NCI-H510A (cell line): ENCODE data around the gene DEAF1.

Source experiments
- DNase-seq: peaks from one replicate; lab custom pipeline; 2025; lab: John Stamatoyannopoulos, UW

The DEAF1 gene

GRCh38 chr11:645536-645935 lies 49.5 kb downstream of the DEAF1 start:
- no peak for DNase-seq

- DNase-seq = no peak
Measured at GRCh38 chr11:643849-644738, 50.9 kb downstream of the DEAF1 start.

DNA sequence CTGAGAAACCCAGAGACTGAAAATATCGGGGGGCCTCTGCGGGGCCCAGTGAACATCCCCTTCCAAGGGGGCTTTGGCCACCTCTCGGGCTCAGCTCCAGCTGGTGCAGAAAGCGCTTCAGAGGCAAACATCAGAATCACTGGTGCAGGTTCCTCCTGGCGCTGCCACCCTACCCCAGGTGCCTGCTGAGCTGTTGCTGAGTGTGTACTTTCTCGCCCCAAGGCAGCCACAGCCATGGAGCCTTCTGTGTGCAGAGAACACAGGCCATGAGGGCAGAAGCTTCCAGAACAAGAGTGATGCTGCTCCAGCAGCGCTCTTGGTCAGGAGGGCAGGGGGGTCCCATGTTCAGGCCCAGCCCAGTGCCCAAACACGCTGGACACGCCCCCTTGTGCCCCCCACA lies 51.7 kb downstream of the DEAF1 start:
- DNase-seq = no peak

GRCh38 chr11:641806-642370 lies 53.1 kb downstream of the DEAF1 start:
- no peak for DNase-seq

- no peak for DNase-seq
Measured at GRCh38 chr11:640021-640706, 54.9 kb downstream of the DEAF1 start.

DNA sequence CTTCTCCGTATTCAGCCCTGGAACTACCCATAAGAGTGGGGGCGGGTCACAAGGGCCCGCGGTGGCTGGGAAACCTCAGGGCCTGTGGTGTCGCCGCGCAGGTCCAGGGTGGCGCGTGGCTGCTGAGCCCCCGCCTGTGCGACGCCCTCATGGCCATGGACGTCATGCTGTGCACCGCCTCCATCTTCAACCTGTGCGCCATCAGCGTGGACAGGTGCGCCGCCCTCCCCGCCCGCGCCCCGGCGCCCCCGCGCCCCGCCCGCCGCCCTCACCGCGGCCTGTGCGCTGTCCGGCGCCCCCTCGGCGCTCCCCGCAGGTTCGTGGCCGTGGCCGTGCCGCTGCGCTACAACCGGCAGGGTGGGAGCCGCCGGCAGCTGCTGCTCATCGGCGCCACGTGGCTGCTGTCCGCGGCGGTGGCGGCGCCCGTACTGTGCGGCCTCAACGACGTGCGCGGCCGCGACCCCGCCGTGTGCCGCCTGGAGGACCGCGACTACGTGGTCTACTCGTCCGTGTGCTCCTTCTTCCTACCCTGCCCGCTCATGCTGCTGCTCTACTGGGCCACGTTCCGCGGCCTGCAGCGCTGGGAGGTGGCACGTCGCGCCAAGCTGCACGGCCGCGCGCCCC lies 55.6 kb downstream of the DEAF1 start:
- DNase-seq = no peak

DNA sequence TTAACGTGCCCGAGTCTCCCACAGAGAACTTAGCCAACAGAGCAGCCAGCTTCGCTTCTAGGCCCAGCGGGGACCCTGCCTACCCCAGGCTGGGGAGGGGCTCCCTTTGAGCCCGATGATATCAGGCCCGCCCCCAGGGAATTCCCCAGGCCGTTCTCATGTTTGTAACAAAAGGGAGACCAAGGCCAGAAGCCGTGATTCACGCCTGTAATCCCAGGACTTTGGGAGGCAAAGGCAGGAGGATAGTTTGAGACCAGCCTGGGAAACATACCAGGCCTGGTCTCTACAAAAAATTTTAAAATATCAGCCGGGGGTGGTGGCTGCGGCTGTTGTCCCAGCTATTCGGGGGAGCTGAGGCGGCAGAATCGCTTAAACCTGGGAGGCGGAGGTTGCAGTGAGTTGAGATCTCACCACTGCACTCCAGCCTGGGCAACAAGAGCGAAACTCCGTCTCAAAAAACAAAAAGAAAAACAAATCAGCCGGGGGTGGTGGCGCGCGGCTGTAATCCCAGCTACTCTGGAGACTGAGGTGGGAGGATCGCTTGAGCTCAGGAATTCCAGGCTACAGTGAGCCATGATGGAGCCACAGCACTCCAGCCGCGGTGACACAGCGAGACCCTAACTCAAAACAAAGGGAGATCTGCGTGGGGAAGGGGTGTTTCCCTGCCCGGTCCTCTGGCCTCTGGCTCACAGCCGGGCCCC lies 56.2 kb downstream of the DEAF1 start:
- no peak for DNase-seq

DNA sequence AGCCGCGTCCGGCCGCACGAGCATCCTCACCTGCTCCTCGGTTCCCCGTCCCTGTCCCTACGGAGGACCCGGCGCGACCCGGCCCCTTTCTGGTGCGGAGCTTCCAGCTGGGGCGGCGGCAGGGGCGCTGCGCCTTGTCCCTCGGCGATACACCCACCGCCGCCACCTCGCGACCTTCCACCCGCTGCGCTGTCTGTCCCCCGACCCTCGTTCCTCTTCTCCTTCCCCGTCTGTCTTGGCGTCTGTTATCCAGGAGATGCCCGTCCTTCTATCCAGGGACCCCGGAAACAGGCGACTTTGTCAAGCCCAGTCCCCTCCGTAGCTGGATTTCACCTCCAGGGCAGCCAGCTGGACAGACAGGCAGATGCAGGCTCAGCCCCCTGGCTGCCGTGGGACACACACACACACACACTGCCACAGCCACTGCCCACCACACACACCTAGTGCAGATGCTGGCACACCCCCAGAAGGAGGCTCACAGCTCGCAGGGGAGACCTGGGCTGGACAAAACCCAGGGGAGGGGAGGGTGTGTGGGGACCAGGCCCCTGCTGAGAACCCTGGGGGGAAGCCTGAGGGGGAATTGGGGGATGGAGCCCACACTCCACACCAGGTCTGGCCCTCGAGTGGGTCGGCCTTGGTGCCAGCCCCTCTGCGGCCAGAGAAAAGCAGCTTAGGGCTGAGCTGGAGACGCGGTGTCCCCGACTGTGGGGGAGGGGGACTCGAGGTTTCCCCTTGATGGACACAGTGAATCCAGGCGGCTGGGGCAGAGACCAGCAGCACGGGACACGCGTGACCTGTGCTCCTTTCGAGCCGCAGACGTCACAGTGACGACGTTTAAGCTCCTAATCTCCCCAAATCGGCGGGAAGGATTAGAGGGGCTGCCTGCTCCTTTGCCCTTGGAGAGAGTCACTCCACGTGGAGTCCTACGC lies 57.2 kb downstream of the DEAF1 start:
- no peak for DNase-seq

DNA sequence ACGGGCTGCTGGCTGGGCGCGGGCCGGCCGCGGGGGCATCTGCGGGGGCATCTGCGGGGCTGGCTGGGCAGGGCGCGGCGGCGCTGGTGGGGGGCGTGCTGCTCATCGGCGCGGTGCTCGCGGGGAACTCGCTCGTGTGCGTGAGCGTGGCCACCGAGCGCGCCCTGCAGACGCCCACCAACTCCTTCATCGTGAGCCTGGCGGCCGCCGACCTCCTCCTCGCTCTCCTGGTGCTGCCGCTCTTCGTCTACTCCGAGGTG lies 57.8 kb downstream of the DEAF1 start:
- no peak for DNase-seq

DNA sequence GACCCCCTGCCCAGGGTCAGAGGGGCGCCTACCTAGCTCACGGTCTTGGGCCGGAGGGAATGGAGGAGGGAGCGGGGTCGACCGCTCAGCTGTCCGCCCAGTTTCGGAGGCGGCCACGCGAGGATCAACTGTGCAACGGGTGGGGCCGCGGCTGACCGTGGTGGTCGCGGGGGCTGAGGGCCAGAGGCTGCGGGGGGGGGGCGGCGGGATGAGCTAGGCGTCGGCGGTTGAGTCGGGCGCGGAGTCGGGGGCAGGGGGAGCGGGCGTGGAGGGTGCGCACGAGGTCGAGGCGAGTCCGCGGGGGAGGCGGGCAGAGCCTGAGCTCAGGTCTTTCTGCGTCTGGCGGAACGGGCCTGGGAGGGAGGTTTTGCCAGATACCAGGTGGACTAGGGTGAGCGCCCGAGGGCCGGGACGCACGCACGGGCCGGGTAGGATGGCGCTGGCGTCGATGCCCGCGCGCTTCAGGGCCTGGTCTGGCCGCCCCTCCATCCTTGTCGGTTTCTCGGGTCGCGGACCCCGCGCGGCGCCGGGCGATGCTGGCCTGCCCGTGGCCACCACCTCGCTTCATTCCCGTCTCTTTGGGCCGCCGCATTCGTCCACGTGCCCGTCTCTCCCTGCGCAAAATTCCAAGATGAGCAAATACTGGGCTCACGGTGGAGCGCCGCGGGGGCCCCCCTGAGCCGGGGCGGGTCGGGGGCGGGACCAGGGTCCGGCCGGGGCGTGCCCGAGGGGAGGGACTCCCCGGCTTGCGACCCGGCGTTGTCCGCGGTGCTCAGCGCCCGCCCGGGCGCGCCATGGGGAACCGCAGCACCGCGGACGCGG lies 58.3 kb downstream of the DEAF1 start, which contains the start of gene DRD4:
Gene DRD4 (plus strand): TSS at position 759 of the 822 bp plus-strand sequence. CDS start 36 bp downstream, at position 795.
- DNase-seq = no peak

GRCh38 chr11:635945-636510 lies 59.0 kb downstream of the DEAF1 start:
- DNase-seq = no peak

DNA sequence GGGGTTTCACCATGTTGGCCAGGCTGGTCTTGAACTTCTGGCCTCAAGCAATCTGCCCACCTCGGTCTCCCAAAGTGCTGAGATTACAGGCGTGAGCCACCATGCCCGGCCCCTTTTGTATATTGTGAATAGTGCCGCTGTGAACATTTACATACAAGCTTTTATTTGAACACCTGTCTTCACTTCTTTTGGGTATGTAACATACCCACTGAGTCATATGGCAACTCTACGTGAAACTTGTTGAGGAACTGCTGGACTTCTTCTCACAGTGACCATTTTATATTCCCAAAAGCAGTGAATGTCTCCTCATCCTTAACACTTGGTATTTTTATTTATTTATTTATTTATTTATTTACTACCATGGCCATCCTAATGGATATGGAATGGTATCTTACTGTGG lies 64.2 kb downstream of the DEAF1 start:
- no peak for DNase-seq

GRCh38 chr11:629237-629583 lies 65.8 kb downstream of the DEAF1 start:
- DNase-seq = no peak

- DNase-seq = no peak
Measured at GRCh38 chr11:628056-628455, 67.0 kb downstream of the DEAF1 start.

- DNase-seq = no peak
Measured at GRCh38 chr11:627308-627576, 67.8 kb downstream of the DEAF1 start.

GRCh38 chr11:626475-627307 lies 68.3 kb downstream of the DEAF1 start, which contains the start of gene SCT:
Gene SCT, minus strand, starts transcription at chr11:627181. Its CDS starts 38 bp downstream, at chr11:627143.
- DNase-seq = no peak

DNA sequence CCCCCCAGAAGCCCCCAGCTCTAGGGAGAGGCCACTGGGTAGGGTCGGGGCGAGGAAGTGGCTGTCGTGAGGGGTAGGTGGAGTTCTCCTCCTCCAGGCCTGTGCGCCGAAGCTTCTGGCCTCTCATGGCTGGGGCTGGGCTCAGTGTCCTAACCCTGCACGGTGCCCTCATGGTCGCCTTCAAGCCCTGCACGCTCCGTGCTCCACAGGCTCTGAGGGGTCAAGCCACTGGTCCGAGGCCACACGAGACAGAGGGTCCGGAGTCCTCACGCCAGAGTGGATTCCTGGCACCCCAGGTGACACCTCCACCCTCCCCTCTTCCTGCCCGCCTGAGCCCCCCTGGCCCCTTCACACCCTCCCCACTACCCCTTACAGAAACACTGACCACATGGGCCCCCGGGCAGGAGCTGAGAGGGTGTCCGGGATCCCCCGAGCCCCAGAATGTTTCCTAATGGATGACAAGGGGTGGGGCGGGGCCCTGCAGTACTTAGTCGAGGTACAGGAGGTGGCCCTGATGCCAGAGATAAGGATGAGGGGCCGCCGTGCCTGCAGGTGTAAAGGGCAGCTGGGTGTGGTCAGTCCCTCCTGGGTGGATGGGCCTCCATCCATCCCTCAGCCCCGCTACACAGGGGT lies 69.3 kb downstream of the DEAF1 start:
- DNase-seq = no peak
